H1 (cell line): ENCODE measurements around the gene WFDC12. TPM values are rescaled to one million over a fixed set of nuclear protein-coding genes. Genes with fewer than 3 reads are reported as not detected.

Experiments
- CTCF ChIA-PET: fragments of 300-600 bp; sonication (Branson Sonifier 250); formaldehyde crosslinking; loops from one replicate; lab custom pipeline; 2021; ENCODE audit not compliant: partially characterized antibody; lab: Charles Lee
- POLR2A ChIA-PET: fragments of 300-600 bp; sonication (Branson Sonifier 250); formaldehyde crosslinking; loops from one replicate; lab custom pipeline; 2021; ENCODE audit warnings: inconsistent platforms; ENCODE audit not compliant: partially characterized antibody; lab: Charles Lee
- DNase-seq, 2 experiments: peaks; one replicate each; pipeline versions ENCODE4 v3.0.0 to v3.0.0-alpha.2; 2010 to 2022; ENCODE audit warnings: low spot score in 2 of 2, low read depth in 1 of 2, mixed read lengths in 1 of 2
- FAIRE-seq: peaks from 2 replicates; lab custom pipeline; 2011; peaks lifted over from hg19 to GRCh38; lab: Jason Lieb, UNC
- H2AFZ ChIP-seq: 2 replicates; pipeline ENCODE4 v1.8.1; 2012; ENCODE audit warnings: low read length, inconsistent platforms
- H2AK5ac ChIP-seq: 2 replicates; pipeline ENCODE4 v1.6.1; 2013; ENCODE audit warnings: low read depth, low read length
- H2BK120ac ChIP-seq: replicated peaks from 2 replicates; pipeline ENCODE3; 2013; ENCODE audit warnings: low read depth, low read length, inconsistent platforms
- H2BK12ac ChIP-seq: 2 replicates; pipeline ENCODE4 v1.6.1; 2013; ENCODE audit warnings: low read depth, low read length
- H2BK15ac ChIP-seq: 2 replicates; pipeline ENCODE4 v1.6.1; 2013; ENCODE audit warnings: low read length
- H2BK20ac ChIP-seq: 2 replicates; pipeline ENCODE4 v1.6.1; 2013; ENCODE audit warnings: low read length
- H2BK5ac ChIP-seq: 2 replicates; pipeline ENCODE4 v1.6.1; 2013; ENCODE audit warnings: low read depth, low read length
- H3K14ac ChIP-seq: 2 replicates; pipeline ENCODE4 v1.6.1; 2013; ENCODE audit warnings: inconsistent platforms; ENCODE audit not compliant: insufficient read length
- H3K18ac ChIP-seq: 2 replicates; pipeline ENCODE4 v1.6.1; 2013; ENCODE audit warnings: low read length; ENCODE audit errors: extremely low read depth
- H3K23ac ChIP-seq: 2 replicates; pipeline ENCODE4 v1.6.1; 2013; ENCODE audit warnings: inconsistent platforms; ENCODE audit not compliant: insufficient read length
- H3K23me2 ChIP-seq: 2 replicates; pipeline ENCODE4 v1.6.1; 2013; ENCODE audit warnings: low read depth, low read length
- H3K27ac ChIP-seq: 2 replicates; pipeline ENCODE4 v1.6.1; 2011; ENCODE audit warnings: low read depth, low read length, inconsistent platforms
- H3K27me3 ChIP-seq, 4 experiments: replicated peaks in 1 of 4; 1 replicate in 1 of 4; 2 replicates in 3 of 4; pipeline versions ENCODE4 v1.6.1 to v1.8.1; 2011 to 2013; ENCODE audit warnings: low read length in 3 of 4, mild to moderate bottlenecking in 3 of 4, inconsistent platforms in 2 of 4, mixed read lengths in 2 of 4, moderate library complexity in 1 of 4; ENCODE audit not compliant: control insufficient read depth in 3 of 4, insufficient read depth in 3 of 4; ENCODE audit errors: extremely low read depth in 1 of 4
- H3K36me3 ChIP-seq, 4 experiments: 2 replicates each; pipeline versions ENCODE4 v1.6.1 to v1.8.1; 2011 to 2013; ENCODE audit warnings: mild to moderate bottlenecking in 4 of 4, low read length in 3 of 4, moderate library complexity in 2 of 4, control low read depth in 1 of 4, inconsistent platforms in 1 of 4; ENCODE audit not compliant: insufficient read depth in 4 of 4, control insufficient read depth in 2 of 4
- H3K4ac ChIP-seq: replicated peaks from 2 replicates; pipeline ENCODE3; 2013; ENCODE audit warnings: low read length, low read depth, mixed read lengths, inconsistent platforms; ENCODE audit not compliant: insufficient read length
- H3K4me1 ChIP-seq, 4 experiments: replicated peaks in 1 of 4; 1 replicate in 1 of 4; 2 replicates in 3 of 4; pipeline versions ENCODE4 v1.6.1 to v1.8.1; 2011 to 2013; ENCODE audit warnings: low read length in 3 of 4, inconsistent platforms in 2 of 4, mixed read lengths in 1 of 4; ENCODE audit not compliant: insufficient read depth in 4 of 4, control insufficient read depth in 3 of 4
- H3K4me2 ChIP-seq, 2 experiments: 2 replicates each; pipeline versions ENCODE4 v1.6.1 to v1.8.1; 2011 to 2013; ENCODE audit warnings: low read depth in 2 of 2, low read length in 2 of 2, control low read depth in 1 of 2, inconsistent platforms in 1 of 2, mild to moderate bottlenecking in 1 of 2; ENCODE audit not compliant: insufficient read depth in 1 of 2
- H3K4me3 ChIP-seq, 4 experiments: fragments of 200-600, 300-600 bp in 1 of 4; sonication (generic), shearing (Covaris generic), sonication (Bioruptor Twin) in 1 of 4; 2 replicates each; pipeline versions ENCODE4 v1.5.1 to v1.8.1; 2011 to 2016; ENCODE audit warnings: low read length in 4 of 4, low read depth in 3 of 4, control low read depth in 2 of 4, inconsistent platforms in 2 of 4, mild to moderate bottlenecking in 2 of 4, mixed read lengths in 1 of 4, moderate library complexity in 1 of 4; ENCODE audit not compliant: insufficient read depth in 2 of 4; ENCODE audit errors: extremely low read depth in 1 of 4
- H3K56ac ChIP-seq: replicated peaks from 2 replicates; pipeline ENCODE3; 2013; ENCODE audit warnings: low read depth, mild to moderate bottlenecking, mixed read lengths, low read length, inconsistent platforms; ENCODE audit not compliant: insufficient read length
- H3K79me1 ChIP-seq: 2 replicates; pipeline ENCODE4 v1.6.1; 2013; ENCODE audit warnings: low read depth, low read length, control low read depth
- H3K79me2 ChIP-seq, 2 experiments: 2 replicates each; pipeline versions ENCODE4 v1.6.1 to v1.8.1; 2012 to 2013; ENCODE audit warnings: low read length in 2 of 2, mild to moderate bottlenecking in 2 of 2, inconsistent platforms in 1 of 2; ENCODE audit not compliant: insufficient read depth in 2 of 2, control insufficient read depth in 1 of 2
- H3K9ac ChIP-seq, 4 experiments: replicated peaks in 1 of 4; 1 replicate in 1 of 4; 2 replicates in 3 of 4; pipeline versions ENCODE4 v1.6.1 to v1.8.1; 2011 to 2013; ENCODE audit warnings: low read depth in 3 of 4, low read length in 3 of 4, control low read depth in 2 of 4, mild to moderate bottlenecking in 2 of 4, moderate library complexity in 2 of 4, inconsistent platforms in 1 of 4; ENCODE audit errors: extremely low read depth in 1 of 4
- H3K9me3 ChIP-seq, 2 experiments: 2 replicates each; pipeline versions ENCODE4 v1.6.1 to v1.8.1; 2012 to 2013; ENCODE audit warnings: mild to moderate bottlenecking in 2 of 2, moderate library complexity in 2 of 2, control low read depth in 1 of 2, inconsistent platforms in 1 of 2, low read depth in 1 of 2, low read length in 1 of 2, mixed read lengths in 1 of 2; ENCODE audit not compliant: insufficient read depth in 2 of 2
- H4K20me1 ChIP-seq, 2 experiments: replicated peaks in 1 of 2; 2 replicates each; pipeline versions ENCODE3 to v1.8.1; 2011 to 2013; ENCODE audit warnings: inconsistent platforms in 2 of 2, low read length in 2 of 2, mild to moderate bottlenecking in 1 of 2; ENCODE audit not compliant: insufficient read depth in 2 of 2, control insufficient read depth in 1 of 2
- H4K5ac ChIP-seq: 2 replicates; pipeline ENCODE4 v1.6.1; 2013; ENCODE audit warnings: low read length, low read depth, mixed read lengths, inconsistent platforms; ENCODE audit not compliant: insufficient read length
- H4K8ac ChIP-seq: 2 replicates; pipeline ENCODE4 v1.8.0; 2013; ENCODE audit warnings: mild to moderate bottlenecking, moderate library complexity, low read length, inconsistent platforms; ENCODE audit not compliant: insufficient read depth; ENCODE audit errors: extremely low read depth
- H4K91ac ChIP-seq: replicated peaks from 2 replicates; pipeline ENCODE3; 2013; ENCODE audit warnings: low read length, mixed read lengths, inconsistent platforms; ENCODE audit not compliant: insufficient read length
- CTCF ChIP-seq, 3 experiments: IDR thresholded peaks; 1 replicate in 2 of 3; 2 replicates in 1 of 3; pipeline versions ENCODE4 v1.5.1 to v1.6.1; 2011; ENCODE audit warnings: low read length in 3 of 3, mild to moderate bottlenecking in 3 of 3, inconsistent platforms in 2 of 3, low read depth in 1 of 3, moderate library complexity in 1 of 3; ENCODE audit not compliant: insufficient read depth in 1 of 3; ENCODE audit errors: control extremely low read depth in 1 of 3
- EZH2 ChIP-seq: fragments of 200-600 bp; sonication (generic); IDR thresholded peaks from 2 replicates; pipeline ENCODE4 v1.7.1; 2012; ENCODE audit warnings: low read depth, mild to moderate bottlenecking, moderate library complexity, low read length, inconsistent platforms; ENCODE audit not compliant: severe bottlenecking
- POLR2AphosphoS5 ChIP-seq: IDR thresholded peaks from 2 replicates; pipeline ENCODE4 v1.6.1; 2011; ENCODE audit warnings: low read depth, low read length
- WGBS, 2 experiments: shearing (Covaris generic) in 1 of 2; methylation state at CpG; one replicate each; pipeline versions ENCODE4 v1.1.6 to v1.1.7; 2013 to 2015; ENCODE audit warnings: low lambda C conversion rate in 2 of 2, mixed read lengths in 2 of 2, inconsistent platforms in 1 of 2, low coverage in 1 of 2, missing lambda C conversion rate in 1 of 2; ENCODE audit not compliant: insufficient replicate concordance in 2 of 2, insufficient coverage in 1 of 2, insufficient read length in 1 of 2; ENCODE audit errors: extremely low coverage in 1 of 2, missing lambda C conversion rate in 1 of 2; 5-methylcytosine and 5-hydroxymethylcytosine counted together
- polyA plus RNA-seq, 7 experiments: library from polyadenylated mRNA; depleted of rRNA in 3 of 7; stranded (reverse) in 5 of 7; unstranded in 2 of 7; fragments of >200 nt in 5 of 7; fragments of 200-250 nt in 2 of 7; gene quantifications; 1 replicate in 5 of 7; 2 replicates in 1 of 7; 4 replicates in 1 of 7; pipeline versions ENCODE4 v1.2.1 to v1.2.3, GENCODE V29; 2011 to 2013; ENCODE audit warnings: missing spikeins in 2 of 7, mixed read lengths in 2 of 7
- total RNA-seq: library from RNA; stranded (reverse); fragmentation: NEBNext Ultra II Directional; extraction: Animal tissue kit (Norgen Biotek cat#: 25700); gene quantifications from 2 replicates; pipeline ENCODE4 v1.2.1, GENCODE V29; 2021

The WFDC12 gene
- total and polyA plus RNA-seq, 2 of the 8 experiments (the other 6 are each of a cell fraction or from before 2014, with no cell fraction given), result not detected

- H3K9ac ChIP-seq, result no peak overlapping the region
- H3K79me2 ChIP-seq, result no peaks in the 10 kb centered on the region
- ChIA-PET CTCF (interaction anchor here (0.6 to 17.6 kb wide), 15 partner anchors 12 to 194 kb away, joined by 3 to 233 read pairs (median 16); partner anchors contain the start of gene WFDC5), POLR2A (interaction anchor here (0.9 kb wide), 1 partner anchor 196 kb away, joined by 3 read pairs; no protein-coding TSS in a partner anchor)
- H4K5ac ChIP-seq, result no peak overlapping the region
- H4K8ac ChIP-seq, result peak overlapping the region; percentile 77; the same call in 1 of the 2 replicates
- no peak overlapping the region for H3K4me3 ChIP-seq
- no peak overlapping the region for H3K14ac ChIP-seq
- H2BK5ac ChIP-seq, result no peak overlapping the region
- no peak overlapping the region for H4K91ac ChIP-seq
- 0 out of 2 replicates have a peak overlapping the region, but pooled peaks have one; percentile 61 for H2AFZ ChIP-seq
- no peak overlapping the region for H2BK120ac ChIP-seq
- TF ChIP-seq POLR2AphosphoS5, result no peak
- TF ChIP-seq EZH2, result no peak
- peak in 2 of 3 experiments; percentile 5 to 11; a peak in 2 of 4 replicates for TF ChIP-seq CTCF (IDR thresholded peaks at IDR 0.05; ENCODE audit: control extremely low read depth in 1 of 3, insufficient read depth in 1 of 3, low read depth in 1 of 3, low read length in 3 of 3)
- peaks cover 5 to 41% (median 31%) of the 10 kb centered on the region in 4 experiments for H3K27me3 ChIP-seq
- no peaks in the 10 kb centered on the region; the same call in 1 of the 2 replicates for H3K23me2 ChIP-seq
- H3K79me1 ChIP-seq, result no peaks in the 10 kb centered on the region
- H3K56ac ChIP-seq, result no peak overlapping the region
- H3K4me1 ChIP-seq, result peaks cover 2 to 13% (median 4%) of the 10 kb centered on the region in 4 experiments; a peak in 6 of 7 replicates
- H2BK15ac ChIP-seq, result peak overlapping the region; percentile 36; the same call in 1 of the 2 replicates
- peaks cover 0 to 8% of the 10 kb centered on the region in 2 experiments; a peak in 2 of 4 replicates for H3K9me3 ChIP-seq
- H2AK5ac ChIP-seq, result no peak overlapping the region
- peaks cover 3 to 4% of the 10 kb centered on the region in 2 experiments for H4K20me1 ChIP-seq
- H2BK20ac ChIP-seq, result no peak overlapping the region
- DNase-seq (no peak), FAIRE-seq (no peak)
- no peak overlapping the region for H3K4ac ChIP-seq
- 97% methylated on average over 45 of the region's 56 CpGs; no CpG with 5 or more reads in 1 of the 2 experiments for WGBS, 2 experiments
- H2BK12ac ChIP-seq, result peak overlapping the region; percentile 85; the same call in 1 of the 2 replicates
- no peak overlapping the region for H3K18ac ChIP-seq
- H3K36me3 ChIP-seq, result peaks cover 0 to 5% (median 0%) of the 10 kb centered on the region in 4 experiments; a peak in 1 of 8 replicates
- H3K4me2 ChIP-seq, result 0 out of 4 replicates have a peak overlapping the region, but pooled peaks of 1 of the 2 experiments have one; percentile 26
- no peak overlapping the region for H3K23ac ChIP-seq
- H3K27ac ChIP-seq, result no peak overlapping the region
These were observed 26.7 kb downstream of the WFDC12 start for GRCh38 chr20:45097485-45098102.
